Tibial nerve (tissue), 4 donors: ENCODE results near the gene LRSAM1. TPM values are rescaled to one million over a fixed set of nuclear protein-coding genes. Genes with fewer than 3 reads are reported as not detected.
A peak's percentile ranks its signal among the peaks of the same experiment; 100 is the strongest.

Experiments
- DNase-seq, 2 donors: peaks; one replicate each; pipeline ENCODE4 v3.0.0-alpha.2; 2019; ENCODE audit warnings: low spot score in 2 of 2
- H3K27ac ChIP-seq, 4 donors: fragments of 200-600 bp; sonication (generic) in 3 of 4; one replicate each; pipeline ENCODE4 v1.5.1; 2017 to 2019; ENCODE audit warnings: mild to moderate bottlenecking in 1 of 4
- H3K27me3 ChIP-seq, 2 donors: fragments of 200-600 bp; sonication (generic) in 1 of 2; one replicate each; pipeline versions ENCODE4 v1.5.1 to v1.6.0; 2017 to 2019
- H3K36me3 ChIP-seq, 3 donors: fragments of 200-600 bp; sonication (generic); one replicate each; pipeline ENCODE4 v1.5.1; 2018 to 2019
- H3K4me1 ChIP-seq, 4 donors: fragments of 200-600 bp; sonication (generic) in 3 of 4; one replicate each; pipeline ENCODE4 v1.5.1; 2017 to 2019
- H3K4me3 ChIP-seq, 4 donors: fragments of 200-600 bp; sonication (generic) in 3 of 4; one replicate each; pipeline ENCODE4 v1.5.1; 2017 to 2019; ENCODE audit warnings: mild to moderate bottlenecking in 1 of 4, moderate library complexity in 1 of 4
- H3K9me3 ChIP-seq, 4 donors: fragments of 200-600 bp; sonication (generic) in 3 of 4; one replicate each; pipeline ENCODE4 v1.5.1; 2017 to 2019
- CTCF ChIP-seq, 5 experiments: fragments of 200-600 bp in 3 of 5; fragments of 450-650 bp in 2 of 5; sonication (generic) in 3 of 5; IDR thresholded peaks; one replicate each; pipeline ENCODE4 v1.5.1; 2016 to 2019; ENCODE audit warnings: antibody characterized with exemption in 5 of 5, mild to moderate bottlenecking in 3 of 5, moderate library complexity in 2 of 5
- EP300 ChIP-seq, 2 donors: sonication (generic); formaldehyde crosslinking; IDR thresholded peaks; one replicate each; pipeline ENCODE4 v1.6.1; 2017; ENCODE audit warnings: antibody characterized with exemption in 2 of 2, mild to moderate bottlenecking in 1 of 2
- POLR2A ChIP-seq, 2 donors: fragments of 450-650 bp; IDR thresholded peaks; one replicate each; pipeline ENCODE4 v1.6.1; 2017; ENCODE audit warnings: antibody characterized with exemption in 2 of 2, mild to moderate bottlenecking in 2 of 2, moderate library complexity in 2 of 2
- WGBS, 2 donors: methylation state at CpG; one replicate each; pipeline ENCODE4 v1.1.5; 2018; 5-methylcytosine and 5-hydroxymethylcytosine counted together
- total RNA-seq, 4 donors: library from RNA; depleted of rRNA; stranded (reverse); fragments of >200 nt; gene quantifications; one replicate each; pipeline ENCODE4 v1.1.0, GENCODE V29; 2016

Gene LRSAM1
- total RNA-seq, 4 donors from 2014 or later: 18.8 to 44.1 (median 28.3) TPM

- TF ChIP-seq CTCF (IDR thresholded peaks at IDR 0.05): no peak
- TF ChIP-seq POLR2A (IDR thresholded peaks at IDR 0.05): no peak
- no peak for TF ChIP-seq EP300 (IDR thresholded peaks at IDR 0.05)
- DNase-seq: no peak
- H3K4me3 ChIP-seq: no peak overlapping the region
- 69 to 71% methylated on average over 2 of the region's 2 CpGs for WGBS, 2 donors
- H3K9me3 ChIP-seq: peaks cover 0 to 16% (median 0%) of the 10 kb centered on the region in 4 donors
- H3K36me3 ChIP-seq: peaks cover 0 to 75% (median 5%) of the 10 kb centered on the region in 3 donors
- H3K27me3 ChIP-seq: no peaks in the 10 kb centered on the region
- peak overlapping the region; percentile 63 to 92 (median 80) for H3K27ac ChIP-seq
- peaks cover 0 to 69% (median 31%) of the 10 kb centered on the region in 4 donors for H3K4me1 ChIP-seq
Observed at GRCh38 chr9:127522727-127523126, 71.4 kb downstream of the LRSAM1 start.

- TF ChIP-seq CTCF (IDR thresholded peaks at IDR 0.05): peak in 3 of 5 experiments; percentile 17 to 24 (median 22)
- no peak for TF ChIP-seq EP300 (IDR thresholded peaks at IDR 0.05)
- Histone ChIP-seq H3K9me3 (peaks cover 0 to 16% (median 0%) of the 10 kb centered on the region in 4 donors), H3K27ac (peak overlapping the region in 1 of 4 donors; percentile 92), H3K4me1 (peaks cover 0 to 72% (median 33%) of the 10 kb centered on the region in 4 donors), H3K27me3 (no peaks in the 10 kb centered on the region), H3K4me3 (no peak overlapping the region), H3K36me3 (peaks cover 0 to 71% (median 5%) of the 10 kb centered on the region in 3 donors)
- DNase-seq: no peak
- WGBS, 2 donors: 84 to 87% methylated on average over 8 to 9 of the region's 9 CpGs
Observed at GRCh38 chr9:127523312-127523851, 72.1 kb downstream of the LRSAM1 start.

GRCh38 chr9:127524373-127524772 is 73.1 kb downstream of the LRSAM1 start:
- TF ChIP-seq POLR2A (IDR thresholded peaks at IDR 0.05) (no peak), CTCF (IDR thresholded peaks at IDR 0.05) (no peak)
- Histone ChIP-seq H3K27ac (peak overlapping the region in 2 of 4 donors; percentile 59 to 92), H3K27me3 (no peaks in the 10 kb centered on the region), H3K4me3 (no peak overlapping the region), H3K4me1 (peaks cover 0 to 74% (median 38%) of the 10 kb centered on the region in 4 donors), H3K36me3 (peaks cover 0 to 71% (median 5%) of the 10 kb centered on the region in 3 donors), H3K9me3 (peaks cover 0 to 16% (median 0%) of the 10 kb centered on the region in 4 donors)
- no peak for DNase-seq
- 43% methylated on average over 6 of the region's 6 CpGs for WGBS, 2 donors

- no peaks in the 10 kb centered on the region for H3K27me3 ChIP-seq
- peaks cover 0 to 67% (median 5%) of the 10 kb centered on the region in 3 donors for H3K36me3 ChIP-seq
- H3K4me3 ChIP-seq: no peak overlapping the region
- peaks cover 0 to 16% (median 0%) of the 10 kb centered on the region in 4 donors for H3K9me3 ChIP-seq
- no peak overlapping the region for H3K27ac ChIP-seq
- peaks cover 0 to 65% (median 29%) of the 10 kb centered on the region in 4 donors for H3K4me1 ChIP-seq
- TF ChIP-seq POLR2A (IDR thresholded peaks at IDR 0.05) (no peak), EP300 (IDR thresholded peaks at IDR 0.05) (no peak), CTCF (IDR thresholded peaks at IDR 0.05) (peak; percentile 15 to 40 (median 34))
- 96 to 98% methylated on average over 8 of the region's 8 CpGs for WGBS, 2 donors
- no peak for DNase-seq
Observed at GRCh38 chr9:127525401-127526188, 74.3 kb downstream of the LRSAM1 start.
